Measurements from ENCODE around the gene AGAP1. TPM values are rescaled to one million over a fixed set of nuclear protein-coding genes. Genes with fewer than 3 reads are reported as not detected.

Gene AGAP1
- total RNA-seq, 4 donors from 2014 or later: 23.4 to 46.5 (median 29.3) TPM

GRCh38 chr2:236008006-236008405 is 514.2 kb downstream of the AGAP1 start:
- TF ChIP-seq CTCF (IDR thresholded peaks at IDR 0.05) (no peak), POLR2A (IDR thresholded peaks at IDR 0.05) (no peak)
- Histone ChIP-seq H3K4me3 (replicated peaks in 1 of 3) (no peak overlapping the region), H3K27ac (no peak overlapping the region), H3K27me3 (no peaks in the 10 kb centered on the region), H3K4me1 (no peaks in the 10 kb centered on the region), H3K9me3 (no peaks in the 10 kb centered on the region), H3K36me3 (no peaks in the 10 kb centered on the region)
- 81 to 91% methylated on average over 6 of the region's 6 CpGs for WGBS, 2 donors
- intact Hi-C loops (cut with DNase I): no loop called here
- no peak for DNase-seq

DNA sequence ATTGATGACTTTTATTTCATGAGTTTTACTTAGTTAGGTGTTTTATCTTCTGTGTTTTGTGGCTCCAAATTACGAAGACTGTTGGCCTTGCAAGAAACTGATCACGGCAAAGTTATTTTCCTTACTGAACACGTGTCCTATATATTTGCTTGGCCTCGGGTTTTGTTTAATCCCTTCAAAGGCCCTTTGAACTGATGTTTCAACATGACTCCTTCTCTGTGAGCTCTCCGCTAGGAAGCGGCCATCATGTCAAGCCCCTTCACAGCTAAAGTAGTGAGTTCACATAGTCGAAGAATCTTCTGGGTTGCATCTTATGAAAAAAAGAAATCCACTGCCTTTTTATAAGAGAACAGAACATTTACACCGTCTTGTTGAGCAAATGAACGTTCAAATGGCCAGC is 515.0 kb downstream of the AGAP1 start:
- no peak for DNase-seq
- no peaks in the 10 kb centered on the region for H3K9me3 ChIP-seq
- 92 to 96% methylated on average over 9 of the region's 9 CpGs for WGBS, 2 donors
- H3K36me3 ChIP-seq: no peaks in the 10 kb centered on the region
- no peaks in the 10 kb centered on the region for H3K27me3 ChIP-seq
- TF ChIP-seq POLR2A (IDR thresholded peaks at IDR 0.05) (no peak), CTCF (IDR thresholded peaks at IDR 0.05) (no peak)
- intact Hi-C loops (cut with DNase I): no loop called here
- no peak overlapping the region for H3K4me3 ChIP-seq (replicated peaks in 1 of 3)
- H3K27ac ChIP-seq: no peak overlapping the region
- no peaks in the 10 kb centered on the region for H3K4me1 ChIP-seq

GRCh38 chr2:236010920-236011685 is 517.3 kb downstream of the AGAP1 start:
- intact Hi-C loops (cut with DNase I): no loop called here
- TF ChIP-seq POLR2A (IDR thresholded peaks at IDR 0.05) (no peak), CTCF (IDR thresholded peaks at IDR 0.05) (no peak)
- Histone ChIP-seq H3K9me3 (no peaks in the 10 kb centered on the region), H3K4me3 (replicated peaks in 1 of 3) (no peak overlapping the region), H3K4me1 (no peaks in the 10 kb centered on the region), H3K36me3 (no peaks in the 10 kb centered on the region), H3K27me3 (no peaks in the 10 kb centered on the region), H3K27ac (no peak overlapping the region)
- DNase-seq: no peak
- 89 to 91% methylated on average over 15 of the region's 15 CpGs for WGBS, 2 donors

- 84 to 85% methylated on average over 8 of the region's 8 CpGs for WGBS, 2 donors
- TF ChIP-seq CTCF (IDR thresholded peaks at IDR 0.05) (no peak), POLR2A (IDR thresholded peaks at IDR 0.05) (no peak)
These were observed 518.3 kb downstream of the AGAP1 start for GRCh38 chr2:236012155-236012554.

DNA sequence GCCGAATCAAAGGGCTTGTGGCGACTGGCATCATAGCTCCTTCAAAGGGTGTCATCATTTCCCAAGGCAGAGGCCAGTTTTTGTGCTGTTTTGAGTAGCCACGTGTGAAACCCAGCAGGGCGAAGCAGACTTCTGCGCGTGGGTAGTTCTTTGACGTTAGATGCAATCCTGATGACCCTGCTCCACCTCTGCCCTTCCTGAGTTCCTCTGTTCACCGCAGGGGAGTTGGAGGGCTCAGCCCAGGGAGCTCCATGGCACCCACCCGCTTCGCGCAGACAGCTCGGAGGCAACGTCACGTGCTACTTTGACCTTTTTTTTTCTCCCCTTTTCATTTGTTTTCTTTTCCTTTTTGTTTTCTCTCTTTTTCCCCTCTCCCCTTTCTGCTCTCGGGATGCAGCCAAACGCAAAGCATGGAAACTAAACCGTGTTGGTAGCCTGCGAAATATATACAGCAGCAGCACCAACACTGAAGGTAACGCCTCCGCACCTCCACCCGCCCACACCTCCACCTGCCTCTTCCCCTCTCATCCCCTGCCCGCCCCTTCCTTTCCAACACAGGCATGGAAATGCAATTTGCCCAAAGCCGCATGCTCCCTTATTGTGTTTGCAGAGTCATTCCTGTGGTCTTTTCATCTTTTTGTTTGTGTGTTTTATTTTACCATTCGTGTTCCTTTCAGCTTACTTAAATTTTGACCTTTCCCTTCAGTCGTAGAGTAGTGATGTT is 520.7 kb downstream of the AGAP1 start:
- intact Hi-C loops (cut with DNase I): no loop called here
- H3K4me3 ChIP-seq (replicated peaks in 1 of 3): no peak overlapping the region
- H3K27ac ChIP-seq: no peak overlapping the region
- no peaks in the 10 kb centered on the region for H3K27me3 ChIP-seq
- no peaks in the 10 kb centered on the region for H3K4me1 ChIP-seq
- 74 to 76% methylated on average over 25 of the region's 25 CpGs for WGBS, 2 donors
- TF ChIP-seq CTCF (IDR thresholded peaks at IDR 0.05): no peak
- TF ChIP-seq POLR2A (IDR thresholded peaks at IDR 0.05): no peak
- DNase-seq: no peak
- no peaks in the 10 kb centered on the region for H3K36me3 ChIP-seq
- no peaks in the 10 kb centered on the region for H3K9me3 ChIP-seq

More at GRCh38 chr2:236012155-236012554, 518.3 kb downstream of the AGAP1 start:
- intact Hi-C loops (cut with DNase I): no loop called here
- Histone ChIP-seq H3K4me3 (replicated peaks in 1 of 3) (no peak overlapping the region), H3K27me3 (no peaks in the 10 kb centered on the region), H3K9me3 (no peaks in the 10 kb centered on the region), H3K36me3 (no peaks in the 10 kb centered on the region), H3K27ac (no peak overlapping the region), H3K4me1 (no peaks in the 10 kb centered on the region)
- no peak for DNase-seq

Data from thyroid gland (tissue), 4 donors.